GM13976 (cell line): ENCODE measurements around the gene SLC9A6.

Source experiments
- DNase-seq: peaks from one replicate; pipeline ENCODE4 v3.0.0; 2012; ENCODE audit warnings: low spot score
- CTCF ChIP-seq: IDR thresholded peaks from 2 replicates; pipeline ENCODE4 v1.5.1; 2012; ENCODE audit warnings: borderline replicate concordance, mild to moderate bottlenecking; ENCODE audit not compliant: insufficient read depth; ENCODE audit errors: extremely low read depth, missing control alignments, control extremely low read depth
- in situ Hi-C: fragments of 300-500 bp; cut with MboI; formaldehyde crosslinking; loops from one replicate; pipeline ENCODE4 v1.12.0; 2022; ENCODE audit warnings: low sequenced_read_pairs, mixed read lengths, inconsistent platforms; ENCODE audit not compliant: unreplicated experiment

Gene SLC9A6

DNA sequence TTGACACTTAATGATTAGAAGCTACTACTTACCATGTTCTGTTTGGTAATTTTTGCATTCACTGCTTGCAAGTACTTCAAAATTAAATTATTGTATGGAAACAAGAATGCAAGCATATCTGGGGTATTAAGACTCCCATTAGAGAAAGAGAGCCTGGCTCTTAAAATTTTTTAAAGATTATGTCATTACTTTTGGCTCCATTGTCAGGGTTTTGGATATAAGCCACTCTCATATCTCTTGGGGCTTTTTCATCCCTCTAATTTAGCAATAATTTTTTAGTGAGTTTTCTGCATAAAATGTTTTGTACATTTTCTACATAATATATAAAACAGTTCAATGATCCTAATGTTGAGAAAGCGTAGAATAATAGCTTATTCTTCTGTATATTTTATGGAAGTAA is 49.4 kb downstream of the SLC9A6 start:
- in situ Hi-C loops, result loop anchor here (25.0 kb wide), 2 partner anchors 228 to 653 kb away; partner anchors contain the start of gene MAP7D3
- DNase-seq, result no peak
- no peak for TF ChIP-seq CTCF

GRCh38 chrX:136035663-136036062 is 50.4 kb downstream of the SLC9A6 start:
- in situ Hi-C loops, result loop anchor here (25.0 kb wide), 2 partner anchors 227 to 652 kb away; partner anchors contain the start of gene MAP7D3
- TF ChIP-seq CTCF, result no peak
- DNase-seq, result no peak

DNA sequence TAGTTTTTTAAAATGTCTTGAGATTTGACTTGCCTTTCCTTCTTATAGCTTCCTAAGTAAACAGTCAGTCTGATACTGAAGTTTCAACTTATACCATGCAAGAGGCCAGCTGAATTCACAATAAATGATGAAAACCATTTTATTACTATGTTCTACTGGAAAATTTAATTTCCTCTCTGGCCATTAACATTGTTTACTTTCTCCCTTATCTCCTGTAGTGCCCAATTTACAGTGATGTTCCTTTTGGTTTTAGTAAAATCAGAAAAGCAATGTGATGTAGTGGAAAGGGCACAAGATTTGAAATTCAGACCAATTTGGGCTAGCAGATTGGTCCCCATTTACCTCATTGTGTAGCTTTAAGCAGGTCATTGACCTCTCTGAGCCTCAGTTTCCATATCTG is 54.2 kb downstream of the SLC9A6 start:
- DNase-seq, result no peak
- in situ Hi-C loops, result loop anchor here (25.0 kb wide), 2 partner anchors 223 to 648 kb away; partner anchors contain the start of gene MAP7D3
- TF ChIP-seq CTCF, result no peak

GRCh38 chrX:136039968-136040367 is 54.7 kb downstream of the SLC9A6 start:
- no peak for TF ChIP-seq CTCF
- no peak for DNase-seq
- in situ Hi-C loops, result loop anchor here (25.0 kb wide), 2 partner anchors 222 to 647 kb away; partner anchors contain the start of gene MAP7D3

DNA sequence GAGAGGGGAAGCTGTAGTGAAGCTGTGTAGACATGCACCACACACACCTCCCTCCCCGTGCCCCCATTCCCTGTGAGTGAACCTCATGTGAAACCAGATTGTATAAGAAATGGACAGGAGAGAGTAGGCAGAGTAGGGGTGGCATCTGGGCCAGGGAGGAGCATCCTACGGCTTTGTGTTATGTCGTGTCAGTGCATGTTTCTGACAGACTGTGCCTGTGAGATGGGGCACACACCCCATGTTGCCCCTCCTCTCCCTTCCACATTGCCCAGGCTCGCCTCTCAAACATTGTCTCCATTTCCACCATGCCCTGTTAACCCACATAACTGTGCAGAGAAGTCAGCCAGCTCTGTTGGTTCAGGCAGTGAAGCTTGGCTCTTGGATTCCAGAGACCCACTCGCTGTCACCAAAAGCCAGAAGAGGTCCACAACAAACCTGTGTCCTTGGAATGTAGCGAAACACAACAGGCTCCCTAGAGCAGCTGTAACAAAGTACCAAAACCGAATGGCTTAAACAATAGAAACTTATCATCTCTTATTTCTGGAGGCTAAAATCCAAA is 56.1 kb downstream of the SLC9A6 start:
- no peak for TF ChIP-seq CTCF
- no peak for DNase-seq
- in situ Hi-C loops, result loop anchor here (25.0 kb wide), 2 partner anchors 221 to 646 kb away; partner anchors contain the start of gene MAP7D3

GRCh38 chrX:136045008-136045407 is 59.8 kb downstream of the SLC9A6 start:
- no peak for TF ChIP-seq CTCF
- DNase-seq, result no peak
- in situ Hi-C loops, result loop anchor here (25.0 kb wide), 2 partner anchors 217 to 642 kb away; partner anchors contain the start of gene MAP7D3
